Memory B cell (primary cell): Measurements from ENCODE around the gene CDH16.
A peak's percentile ranks its signal among the peaks of the same experiment; 100 is the strongest.

Experiments
- ATAC-seq: fragments of 150-1000 bp; cut with Tn5 transposase; 2 replicates; pipeline ENCODE4 v1.10.0; 2021; ENCODE audit warnings: low read depth, mild to moderate bottlenecking, moderate library complexity
- DNase-seq, 2 donors: peaks; one replicate each; pipeline ENCODE4 v3.0.0; 2022; ENCODE audit warnings: low spot score in 2 of 2
- H3K27ac Mint-ChIP-seq: one replicate; pipeline ENCODE4 v1.8.0; 2022; ENCODE audit warnings: mild to moderate bottlenecking, moderate library complexity, mixed read lengths
- H3K27me3 Mint-ChIP-seq: one replicate; pipeline ENCODE4 v1.8.0; 2022; ENCODE audit warnings: mixed read lengths
- H3K36me3 Mint-ChIP-seq: one replicate; pipeline ENCODE4 v1.8.0; 2022; ENCODE audit warnings: mild to moderate bottlenecking, mixed read lengths
- H3K4me1 Mint-ChIP-seq: one replicate; pipeline ENCODE4 v1.8.0; 2022; ENCODE audit warnings: mixed read lengths
- H3K4me3 Mint-ChIP-seq: one replicate; pipeline ENCODE4 v1.8.0; 2022; ENCODE audit warnings: mild to moderate bottlenecking, moderate library complexity, mixed read lengths
- H3K9me3 Mint-ChIP-seq: one replicate; pipeline ENCODE4 v1.8.0; 2022; ENCODE audit warnings: mixed read lengths

The CDH16 gene

GRCh38 chr16:66894055-66894454, 24.6 kb downstream of the CDH16 start:
- DNase-seq (no peak), ATAC-seq (no peak)
- H3K4me3 Mint-ChIP-seq = no peak overlapping the region
- no peaks in the 10 kb centered on the region for H3K36me3 Mint-ChIP-seq
- H3K9me3 Mint-ChIP-seq = no peaks in the 10 kb centered on the region
- peaks cover 5% of the 10 kb centered on the region for H3K4me1 Mint-ChIP-seq
- no peaks in the 10 kb centered on the region for H3K27me3 Mint-ChIP-seq
- no peak overlapping the region for H3K27ac Mint-ChIP-seq

GRCh38 chr16:66891797-66892196, 26.9 kb downstream of the CDH16 start:
- Mint-ChIP-seq H3K27ac (no peak overlapping the region), H3K4me3 (no peak overlapping the region), H3K36me3 (peaks cover 3% of the 10 kb centered on the region), H3K27me3 (no peaks in the 10 kb centered on the region), H3K4me1 (peaks cover 7% of the 10 kb centered on the region), H3K9me3 (no peaks in the 10 kb centered on the region)
- DNase-seq (no peak), ATAC-seq (no peak)

- no peaks in the 10 kb centered on the region for H3K9me3 Mint-ChIP-seq
- no peak overlapping the region for H3K27ac Mint-ChIP-seq
- ATAC-seq (no peak), DNase-seq (no peak)
- H3K36me3 Mint-ChIP-seq = peaks cover 3% of the 10 kb centered on the region
- no peaks in the 10 kb centered on the region for H3K27me3 Mint-ChIP-seq
- H3K4me3 Mint-ChIP-seq = no peak overlapping the region
- H3K4me1 Mint-ChIP-seq = peaks cover 7% of the 10 kb centered on the region
These were observed 27.3 kb downstream of the CDH16 start for GRCh38 chr16:66891360-66891759.

GRCh38 chr16:66890799-66891198, 27.9 kb downstream of the CDH16 start:
- no peak overlapping the region for H3K4me3 Mint-ChIP-seq
- no peak for DNase-seq
- no peak for ATAC-seq
- no peak overlapping the region for H3K27ac Mint-ChIP-seq
- no peaks in the 10 kb centered on the region for H3K27me3 Mint-ChIP-seq
- peaks cover 4% of the 10 kb centered on the region for H3K4me1 Mint-ChIP-seq
- H3K9me3 Mint-ChIP-seq = no peaks in the 10 kb centered on the region
- peaks cover 5% of the 10 kb centered on the region for H3K36me3 Mint-ChIP-seq

GRCh38 chr16:66889622-66890021, 29.1 kb downstream of the CDH16 start:
- Mint-ChIP-seq H3K36me3 (peaks cover 12% of the 10 kb centered on the region), H3K9me3 (no peaks in the 10 kb centered on the region), H3K27me3 (no peaks in the 10 kb centered on the region), H3K27ac (no peak overlapping the region), H3K4me3 (no peak overlapping the region), H3K4me1 (peaks cover 4% of the 10 kb centered on the region)
- DNase-seq = no peak
- no peak for ATAC-seq

GRCh38 chr16:66888647-66889615, 29.8 kb downstream of the CDH16 start:
- ATAC-seq (no peak), DNase-seq (no peak)
- H3K36me3 Mint-ChIP-seq = peaks cover 13% of the 10 kb centered on the region
- no peak overlapping the region for H3K27ac Mint-ChIP-seq
- H3K9me3 Mint-ChIP-seq = no peaks in the 10 kb centered on the region
- H3K4me1 Mint-ChIP-seq = peaks cover 4% of the 10 kb centered on the region
- H3K4me3 Mint-ChIP-seq = no peak overlapping the region
- no peaks in the 10 kb centered on the region for H3K27me3 Mint-ChIP-seq

GRCh38 chr16:66886914-66887313, 31.8 kb downstream of the CDH16 start:
- no peak for DNase-seq
- no peaks in the 10 kb centered on the region for H3K27me3 Mint-ChIP-seq
- peaks cover 13% of the 10 kb centered on the region for H3K36me3 Mint-ChIP-seq
- H3K27ac Mint-ChIP-seq = no peak overlapping the region
- no peaks in the 10 kb centered on the region for H3K9me3 Mint-ChIP-seq
- peaks cover 4% of the 10 kb centered on the region for H3K4me1 Mint-ChIP-seq
- H3K4me3 Mint-ChIP-seq = no peak overlapping the region
- ATAC-seq = no peak

- no peak overlapping the region for H3K27ac Mint-ChIP-seq
- DNase-seq (no peak), ATAC-seq (no peak)
- no peak overlapping the region for H3K4me3 Mint-ChIP-seq
- H3K27me3 Mint-ChIP-seq = no peaks in the 10 kb centered on the region
- H3K36me3 Mint-ChIP-seq = peaks cover 13% of the 10 kb centered on the region
- peaks cover 4% of the 10 kb centered on the region for H3K4me1 Mint-ChIP-seq
- no peaks in the 10 kb centered on the region for H3K9me3 Mint-ChIP-seq
These were observed 32.4 kb downstream of the CDH16 start for GRCh38 chr16:66886321-66886720.

- Mint-ChIP-seq H3K36me3 (peaks cover 13% of the 10 kb centered on the region), H3K9me3 (no peaks in the 10 kb centered on the region), H3K4me3 (no peak overlapping the region), H3K27me3 (no peaks in the 10 kb centered on the region), H3K27ac (no peak overlapping the region), H3K4me1 (peaks cover 4% of the 10 kb centered on the region)
- DNase-seq = no peak
- ATAC-seq = no peak
These were observed 33.2 kb downstream of the CDH16 start for GRCh38 chr16:66885491-66885890.

- no peak overlapping the region for H3K4me3 Mint-ChIP-seq
- DNase-seq (no peak), ATAC-seq (no peak)
- H3K27me3 Mint-ChIP-seq = no peaks in the 10 kb centered on the region
- peaks cover 9% of the 10 kb centered on the region for H3K4me1 Mint-ChIP-seq
- H3K36me3 Mint-ChIP-seq = peaks cover 10% of the 10 kb centered on the region
- no peak overlapping the region for H3K27ac Mint-ChIP-seq
- no peaks in the 10 kb centered on the region for H3K9me3 Mint-ChIP-seq
These were observed 36.0 kb downstream of the CDH16 start for GRCh38 chr16:66882702-66883101.

GRCh38 chr16:66881964-66882508, 36.6 kb downstream of the CDH16 start:
- Mint-ChIP-seq H3K9me3 (no peaks in the 10 kb centered on the region), H3K36me3 (peaks cover 10% of the 10 kb centered on the region), H3K27me3 (no peaks in the 10 kb centered on the region), H3K27ac (no peak overlapping the region), H3K4me1 (peaks cover 9% of the 10 kb centered on the region), H3K4me3 (peak overlapping the region; percentile 21)
- ATAC-seq = no peak
- DNase-seq = no peak

- DNase-seq (no peak), ATAC-seq (no peak)
- Mint-ChIP-seq H3K4me3 (peak overlapping the region; percentile 39), H3K4me1 (peaks cover 9% of the 10 kb centered on the region), H3K9me3 (no peaks in the 10 kb centered on the region), H3K27me3 (no peaks in the 10 kb centered on the region), H3K27ac (no peak overlapping the region), H3K36me3 (peaks cover 10% of the 10 kb centered on the region)
These were observed 37.1 kb downstream of the CDH16 start for GRCh38 chr16:66881560-66881959.

- H3K4me1 Mint-ChIP-seq = peaks cover 9% of the 10 kb centered on the region
- ATAC-seq = peak; percentile 2
- no peak for DNase-seq
- no peak overlapping the region for H3K27ac Mint-ChIP-seq
- H3K9me3 Mint-ChIP-seq = peaks cover 2% of the 10 kb centered on the region
- peak overlapping the region; percentile 100 for H3K4me3 Mint-ChIP-seq
- H3K27me3 Mint-ChIP-seq = no peaks in the 10 kb centered on the region
- H3K36me3 Mint-ChIP-seq = peaks cover 10% of the 10 kb centered on the region
These were observed 37.7 kb downstream of the CDH16 start for GRCh38 chr16:66881014-66881417.

GRCh38 chr16:66880288-66881013, 38.2 kb downstream of the CDH16 start, which contains the start of gene PDP2:
PDP2 (plus strand) TSS chr16:66880515; CDS start chr16:66884285, 3,770 bp downstream.
- peak; percentile 85 to 88 for DNase-seq
- Mint-ChIP-seq H3K9me3 (peaks cover 2% of the 10 kb centered on the region), H3K4me1 (peaks cover 8% of the 10 kb centered on the region), H3K4me3 (peak within 1 kb of the TSS; percentile 100), H3K27me3 (no peaks in the 10 kb centered on the region), H3K36me3 (peaks cover 5% of the 10 kb centered on the region), H3K27ac (peak within 1 kb of the TSS; percentile 82)
- peak; percentile 98 for ATAC-seq
